Measurements from ENCODE around the gene CLEC4F. TPM values are rescaled to one million over a fixed set of nuclear protein-coding genes. Genes with fewer than 3 reads are reported as not detected.

The CLEC4F gene, protein sequence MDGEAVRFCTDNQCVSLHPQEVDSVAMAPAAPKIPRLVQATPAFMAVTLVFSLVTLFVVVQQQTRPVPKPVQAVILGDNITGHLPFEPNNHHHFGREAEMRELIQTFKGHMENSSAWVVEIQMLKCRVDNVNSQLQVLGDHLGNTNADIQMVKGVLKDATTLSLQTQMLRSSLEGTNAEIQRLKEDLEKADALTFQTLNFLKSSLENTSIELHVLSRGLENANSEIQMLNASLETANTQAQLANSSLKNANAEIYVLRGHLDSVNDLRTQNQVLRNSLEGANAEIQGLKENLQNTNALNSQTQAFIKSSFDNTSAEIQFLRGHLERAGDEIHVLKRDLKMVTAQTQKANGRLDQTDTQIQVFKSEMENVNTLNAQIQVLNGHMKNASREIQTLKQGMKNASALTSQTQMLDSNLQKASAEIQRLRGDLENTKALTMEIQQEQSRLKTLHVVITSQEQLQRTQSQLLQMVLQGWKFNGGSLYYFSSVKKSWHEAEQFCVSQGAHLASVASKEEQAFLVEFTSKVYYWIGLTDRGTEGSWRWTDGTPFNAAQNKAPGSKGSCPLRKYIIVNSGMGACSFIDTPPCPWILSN
- total RNA-seq (under 1 TPM in 3 of 4 donors, not detected in 1; 0.36 to 0.64 (median 0.44) TPM), polyA plus RNA-seq (under 1 TPM; 0.04 to 0.42 (median 0.21) TPM)
- long read RNA-seq, donor 1: 0 reads
- long read RNA-seq, donor 2: 0 reads

DNA sequence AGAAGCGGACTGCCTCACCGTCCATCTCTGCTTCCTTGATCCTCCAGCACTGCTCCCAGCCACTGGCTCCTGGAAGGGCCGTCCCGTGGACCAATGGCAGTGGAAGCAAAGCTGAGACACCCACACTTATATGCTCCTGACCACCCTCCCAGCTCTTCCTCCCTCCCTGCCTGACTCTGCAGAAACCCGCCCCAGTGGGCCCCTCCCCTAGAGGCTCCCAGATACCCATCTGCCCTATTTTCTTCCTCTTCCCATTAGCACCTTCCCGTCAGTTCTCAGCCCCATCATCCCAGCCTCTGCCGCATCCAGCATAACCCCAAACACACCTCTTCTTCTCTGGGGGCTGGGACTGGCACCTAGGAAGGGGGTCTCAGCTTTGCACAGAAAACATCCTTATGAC is at the start of gene CLEC4F:
Gene CLEC4F (minus strand): TSS at position 101 of the 400 bp plus-strand sequence. CDS start 76 bp downstream, at position 25.
- Histone ChIP-seq H3K9me3 (no peaks in the 10 kb centered on the region), H3K4me1 (no peaks in the 10 kb centered on the region), H3K4me3 (no peak within 1 kb of the TSS), H3K27me3 (ENCODE audit: insufficient read depth in 3 of 3, low read length in 2 of 3) (peaks cover 0 to 4% (median 0%) of the 10 kb centered on the region in 3 donors), H3K27ac (no peak within 1 kb of the TSS), H3K36me3 (ENCODE audit: insufficient read depth in 1 of 2, low read depth in 1 of 2) (no peaks in the 10 kb centered on the region)
- DNase-seq (no peak), ATAC-seq (no peak)
- WGBS, 3 donors: 52 to 70% (median 66%) methylated on average over 6 to 7 of the region's 7 CpGs
- intact Hi-C loops (cut with DNase I): no loop called here
- TF ChIP-seq, protein P1, sequence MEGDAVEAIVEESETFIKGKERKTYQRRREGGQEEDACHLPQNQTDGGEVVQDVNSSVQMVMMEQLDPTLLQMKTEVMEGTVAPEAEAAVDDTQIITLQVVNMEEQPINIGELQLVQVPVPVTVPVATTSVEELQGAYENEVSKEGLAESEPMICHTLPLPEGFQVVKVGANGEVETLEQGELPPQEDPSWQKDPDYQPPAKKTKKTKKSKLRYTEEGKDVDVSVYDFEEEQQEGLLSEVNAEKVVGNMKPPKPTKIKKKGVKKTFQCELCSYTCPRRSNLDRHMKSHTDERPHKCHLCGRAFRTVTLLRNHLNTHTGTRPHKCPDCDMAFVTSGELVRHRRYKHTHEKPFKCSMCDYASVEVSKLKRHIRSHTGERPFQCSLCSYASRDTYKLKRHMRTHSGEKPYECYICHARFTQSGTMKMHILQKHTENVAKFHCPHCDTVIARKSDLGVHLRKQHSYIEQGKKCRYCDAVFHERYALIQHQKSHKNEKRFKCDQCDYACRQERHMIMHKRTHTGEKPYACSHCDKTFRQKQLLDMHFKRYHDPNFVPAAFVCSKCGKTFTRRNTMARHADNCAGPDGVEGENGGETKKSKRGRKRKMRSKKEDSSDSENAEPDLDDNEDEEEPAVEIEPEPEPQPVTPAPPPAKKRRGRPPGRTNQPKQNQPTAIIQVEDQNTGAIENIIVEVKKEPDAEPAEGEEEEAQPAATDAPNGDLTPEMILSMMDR (IDR thresholded peaks at IDR 0.05): no peak

DNA sequence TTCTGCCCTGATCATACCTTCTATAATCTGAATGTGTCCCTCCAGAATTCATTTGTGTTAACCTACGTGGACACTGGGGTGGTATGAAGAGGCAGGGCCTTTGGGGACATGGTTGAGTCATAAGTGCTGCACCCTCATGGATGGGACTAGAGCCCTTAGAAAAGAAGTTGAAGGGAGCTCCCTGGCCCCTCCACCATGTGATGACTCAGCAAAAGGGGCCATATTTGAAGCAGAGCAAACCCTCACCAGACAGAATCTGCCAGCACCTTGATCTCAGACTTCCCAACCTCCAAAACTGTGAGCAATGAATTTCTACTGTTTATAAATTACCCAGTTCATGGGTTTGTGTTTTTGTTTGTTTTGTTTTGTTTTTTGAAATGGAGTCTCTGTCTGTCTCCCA is 48.6 kb upstream of the CLEC4F start:
- H3K4me1 ChIP-seq: peaks cover 7% of the 10 kb centered on the region
- H3K27ac ChIP-seq: no peak overlapping the region
- no peaks in the 10 kb centered on the region for H3K36me3 ChIP-seq (ENCODE audit: insufficient read depth in 1 of 2, low read depth in 1 of 2)
- H3K4me3 ChIP-seq: no peak overlapping the region
- TF ChIP-seq, protein P1 (IDR thresholded peaks at IDR 0.05): no peak
- no peaks in the 10 kb centered on the region for H3K9me3 ChIP-seq
- no peak for DNase-seq
- WGBS, 3 donors: 86 to 89% (median 87%) methylated on average over 1 of the region's 1 CpG
- no peak for ATAC-seq
- intact Hi-C loops (cut with DNase I): loop anchor here in 1 of 2 donors (2.0 kb wide), 1 partner anchor 52 kb away; no protein-coding TSS in a partner anchor
- H3K27me3 ChIP-seq (ENCODE audit: insufficient read depth in 3 of 3, low read length in 2 of 3): peaks cover 0 to 11% (median 4%) of the 10 kb centered on the region in 3 donors

DNA sequence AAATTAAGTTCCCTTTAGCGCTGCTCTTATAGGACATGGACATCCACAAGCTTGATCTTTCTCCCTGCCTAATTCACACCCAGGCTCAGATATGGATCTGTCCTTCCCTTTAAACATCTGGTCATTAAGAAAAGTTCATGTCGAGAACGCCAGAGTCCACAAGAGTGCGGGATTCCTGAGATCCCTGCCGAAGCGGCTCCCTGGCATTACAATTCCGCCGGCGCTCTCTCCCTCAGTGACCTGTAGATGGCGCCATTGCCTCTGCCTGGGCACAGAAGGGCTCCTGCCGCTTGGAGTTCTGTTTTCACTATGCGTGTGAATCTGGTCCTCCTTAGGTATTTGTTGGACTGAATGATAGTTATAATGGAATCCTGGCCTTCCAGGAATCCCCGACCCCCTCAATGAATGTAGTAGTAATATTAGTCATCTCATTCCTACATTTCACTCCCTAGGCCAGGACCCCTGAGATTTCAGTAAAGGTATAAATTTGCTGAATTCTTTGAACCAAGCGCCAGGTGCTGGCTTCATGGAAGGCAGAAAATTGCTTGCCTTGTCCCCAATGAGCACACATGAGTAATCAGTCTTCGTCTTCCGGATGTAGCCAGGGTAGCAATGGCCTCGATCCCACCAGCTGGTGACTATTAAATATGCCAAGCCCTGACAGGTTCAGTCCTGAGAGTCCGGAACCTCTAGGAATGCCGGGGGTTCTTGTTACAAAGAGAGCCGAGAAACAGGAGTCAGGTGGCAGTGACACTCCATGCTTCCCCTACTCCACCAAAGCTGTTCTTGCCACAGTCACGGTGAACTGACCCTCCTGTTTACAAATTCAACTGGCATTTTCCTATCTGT is 41.6 kb upstream of the CLEC4F start:
- Histone ChIP-seq H3K9me3 (no peaks in the 10 kb centered on the region), H3K36me3 (ENCODE audit: insufficient read depth in 1 of 2, low read depth in 1 of 2) (no peaks in the 10 kb centered on the region), H3K4me1 (peaks cover 3% of the 10 kb centered on the region), H3K27me3 (ENCODE audit: insufficient read depth in 3 of 3, low read length in 2 of 3) (peaks cover 0 to 12% (median 5%) of the 10 kb centered on the region in 3 donors), H3K27ac (peak overlapping the region; percentile 50), H3K4me3 (peak overlapping the region; percentile 41)
- DNase-seq: peak; percentile 76 to 87
- TF ChIP-seq, protein P1 (IDR thresholded peaks at IDR 0.05): peak; percentile 96
- 9 to 10% (median 9%) methylated on average over 21 of the region's 21 CpGs for WGBS, 3 donors
- intact Hi-C loops (cut with DNase I): loop anchor here (2.0 kb wide), 1 partner anchor 85 kb away; no protein-coding TSS in a partner anchor
- peak; percentile 94 to 98 (median 94) for ATAC-seq

DNA sequence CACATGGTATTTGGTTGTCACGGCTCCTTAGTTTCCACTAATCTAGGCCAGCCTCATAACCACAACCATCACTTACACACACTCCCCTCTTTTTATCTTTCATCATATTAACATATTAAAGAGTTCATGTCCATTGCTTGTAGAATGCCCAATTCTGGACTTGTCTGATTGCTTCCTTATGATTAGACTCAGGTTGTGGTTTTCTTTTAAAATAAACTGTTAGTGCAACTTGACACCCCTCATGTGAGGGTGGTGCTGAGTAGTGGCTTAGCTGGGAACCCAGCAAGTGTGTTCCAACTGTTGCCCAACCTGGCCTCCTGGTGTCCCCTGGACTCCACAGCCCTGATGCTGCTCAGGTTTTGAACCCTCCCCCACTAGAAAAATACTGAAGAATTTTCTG is 35.3 kb upstream of the CLEC4F start:
- Histone ChIP-seq H3K9me3 (no peaks in the 10 kb centered on the region), H3K27ac (no peak overlapping the region), H3K4me3 (no peak overlapping the region), H3K36me3 (ENCODE audit: insufficient read depth in 1 of 2, low read depth in 1 of 2) (no peaks in the 10 kb centered on the region), H3K27me3 (ENCODE audit: insufficient read depth in 3 of 3, low read length in 2 of 3) (peaks cover 2 to 8% (median 3%) of the 10 kb centered on the region in 3 donors), H3K4me1 (no peaks in the 10 kb centered on the region)
- ATAC-seq (no peak), DNase-seq (no peak)
- intact Hi-C loops (cut with DNase I): no loop called here
- 65 to 82% (median 69%) methylated on average over 1 of the region's 1 CpG for WGBS, 3 donors
- TF ChIP-seq, protein P1 (IDR thresholded peaks at IDR 0.05): no peak

Measured in psoas muscle (tissue), 8 donors.